SK-N-SH (cell line): ENCODE results near the gene IMMP1L. TPM values are rescaled to one million over a fixed set of nuclear protein-coding genes. Genes with fewer than 3 reads are reported as not detected.
"Not testable (repeated sequence)": the region's sequence is repeated elsewhere in the genome, so short reads cannot be mapped to it uniquely, and the experiment has no call there.

Experiments used
- CTCF ChIA-PET: fragments of 300-600, 350-600 bp; formaldehyde crosslinking; extraction: SDS; loops from one replicate; lab custom pipeline; 2021; lab: Yijun Ruan, JAX
- POLR2A ChIA-PET: fragments of 350-600 bp; sonication (Branson Sonifier 250); formaldehyde crosslinking; extraction: SDS; loops from one replicate; lab custom pipeline; 2020; ENCODE audit warnings: antibody characterized with exemption, inconsistent platforms; lab: Yijun Ruan, JAX
- DNase-seq: peaks from one replicate; pipeline ENCODE4 v3.0.0; 2012
- H2AFZ ChIP-seq: fragments of 200-600 bp; sonication (generic); 2 replicates; pipeline ENCODE4 v1.8.1; 2016; ENCODE audit warnings: antibody characterized with exemption, mild to moderate bottlenecking, low read depth
- H3F3A ChIP-seq: fragments of 200-600 bp; sonication (generic); replicated peaks from 2 replicates; pipeline ENCODE3; 2016; ENCODE audit warnings: antibody characterized with exemption, mild to moderate bottlenecking; ENCODE audit not compliant: insufficient read depth
- H3K27ac ChIP-seq, 2 experiments: fragments of 200-500 bp in 1 of 2; fragments of 200-600 bp in 1 of 2; sonication (Bioruptor generic) in 1 of 2; sonication (generic), shearing (Covaris generic) in 1 of 2; 2 replicates each; pipeline versions ENCODE4 v1.5.1 to v1.6.1; 2014 to 2016; ENCODE audit warnings: low read depth in 2 of 2, inconsistent platforms in 1 of 2, low read length in 1 of 2, mild to moderate bottlenecking in 1 of 2, mixed read lengths in 1 of 2
- H3K27me3 ChIP-seq: fragments of 200-600 bp; sonication (generic), shearing (Covaris generic); 2 replicates; pipeline ENCODE4 v1.6.1; 2016; ENCODE audit warnings: mixed run types; ENCODE audit not compliant: insufficient read depth
- H3K36me3 ChIP-seq, 2 experiments: fragments of 200-500 bp in 1 of 2; fragments of 200-600 bp in 1 of 2; sonication (Bioruptor generic) in 1 of 2; sonication (generic) in 1 of 2; replicated peaks in 1 of 2; 2 replicates each; pipeline versions ENCODE3 to v1.5.1; 2014 to 2016; ENCODE audit warnings: low read length in 1 of 2, mild to moderate bottlenecking in 1 of 2; ENCODE audit not compliant: insufficient read depth in 2 of 2, control insufficient read depth in 1 of 2
- H3K4me1 ChIP-seq, 2 experiments: fragments of 200-500 bp in 1 of 2; fragments of 200-600 bp in 1 of 2; sonication (Bioruptor generic) in 1 of 2; sonication (generic), shearing (Covaris generic) in 1 of 2; 2 replicates each; pipeline versions ENCODE4 v1.5.1 to v1.6.1; 2014 to 2016; ENCODE audit warnings: low read depth in 1 of 2, low read length in 1 of 2, mixed run types in 1 of 2; ENCODE audit not compliant: insufficient read depth in 2 of 2, control insufficient read depth in 1 of 2
- H3K4me2 ChIP-seq: fragments of 200-600 bp; sonication (generic), shearing (Covaris generic); 2 replicates; pipeline ENCODE4 v1.6.1; 2017; ENCODE audit warnings: mixed run types
- H3K4me3 ChIP-seq, 2 experiments: fragments of 200-500 bp in 1 of 2; fragments of 200-600 bp in 1 of 2; sonication (Bioruptor generic) in 1 of 2; sonication (generic), shearing (Covaris generic) in 1 of 2; 2 replicates each; pipeline versions ENCODE4 v1.5.1 to v1.8.1; 2014 to 2016; ENCODE audit warnings: low read depth in 2 of 2, inconsistent platforms in 1 of 2, low read length in 1 of 2, mild to moderate bottlenecking in 1 of 2, mixed read lengths in 1 of 2, moderate library complexity in 1 of 2
- H3K79me2 ChIP-seq: fragments of 200-600 bp; sonication (generic); 2 replicates; pipeline ENCODE4 v1.8.1; 2017; ENCODE audit warnings: mild to moderate bottlenecking; ENCODE audit not compliant: insufficient read depth
- H3K9ac ChIP-seq: fragments of 200-600 bp; sonication (generic); 2 replicates; pipeline ENCODE4 v1.6.1; 2017; ENCODE audit warnings: mixed run types
- H3K9me2 ChIP-seq: fragments of 200-600 bp; sonication (generic); 2 replicates; pipeline ENCODE4 v1.6.1; 2017; ENCODE audit warnings: mixed run types
- H3K9me3 ChIP-seq: fragments of 200-600 bp; sonication (generic); 2 replicates; pipeline ENCODE4 v1.6.1; 2017; ENCODE audit warnings: mixed run types, mild to moderate bottlenecking, moderate library complexity
- H4K20me1 ChIP-seq: fragments of 200-600 bp; sonication (generic); 2 replicates; pipeline ENCODE4 v1.6.1; 2017; ENCODE audit warnings: mild to moderate bottlenecking, mixed run types; ENCODE audit not compliant: insufficient read depth
- JUND ChIP-seq: IDR thresholded peaks from 2 replicates; pipeline ENCODE4 v1.4.0; 2012
- MAX ChIP-seq: IDR thresholded peaks from 2 replicates; pipeline ENCODE4 v1.4.0; 2012; ENCODE audit warnings: low read depth
- NRF1 ChIP-seq: IDR thresholded peaks from 2 replicates; pipeline ENCODE4 v1.6.1; 2012; ENCODE audit warnings: low read depth, mild to moderate bottlenecking, low read length
- POLR2AphosphoS5 ChIP-seq: IDR thresholded peaks from 2 replicates; pipeline ENCODE4 v1.6.1; 2012; ENCODE audit warnings: low read depth, low read length
- RCOR1 ChIP-seq: fragments of 150-350 bp; IDR thresholded peaks from 2 replicates; pipeline ENCODE4 v1.6.1; 2017; ENCODE audit warnings: antibody characterized with exemption, low read length
- REST ChIP-seq: IDR thresholded peaks from 2 replicates; pipeline ENCODE4 v1.6.1; 2012; ENCODE audit warnings: mild to moderate bottlenecking, low read depth, low read length, moderate library complexity
- RFX5 ChIP-seq: IDR thresholded peaks from 2 replicates; pipeline ENCODE4 v1.6.1; 2012; ENCODE audit warnings: mild to moderate bottlenecking, improper control_type of control experiment, low read length
- TEAD4 ChIP-seq: IDR thresholded peaks from 2 replicates; pipeline ENCODE4 v1.4.0; 2012; ENCODE audit warnings: mild to moderate bottlenecking, borderline replicate concordance; ENCODE audit not compliant: insufficient read depth
- USF1 ChIP-seq: IDR thresholded peaks from 2 replicates; pipeline ENCODE4 v1.4.0; 2012; ENCODE audit warnings: low read depth, borderline replicate concordance
- USF2 ChIP-seq: fragments of 150-350 bp; IDR thresholded peaks from 2 replicates; pipeline ENCODE4 v1.6.1; 2017; ENCODE audit warnings: antibody characterized with exemption, low read length, low read depth, borderline replicate concordance
- WGBS: methylation state at CpG from one replicate; pipeline ENCODE4 v1.1.6; 2017; ENCODE audit warnings: low lambda C conversion rate; 5-methylcytosine and 5-hydroxymethylcytosine counted together
- polyA plus RNA-seq, 3 experiments: library from polyadenylated mRNA; depleted of rRNA; stranded (reverse); fragments of >200 nt; gene quantifications; 2 replicates each; pipeline ENCODE4 v1.2.3, GENCODE V29; 2012

The IMMP1L gene
- polyA plus RNA-seq, 1 of the 3 experiments (the other 2 are of a cell fraction): 40.9 TPM

- peaks cover 10 to 15% of the 10 kb centered on the region in 2 experiments for H3K36me3 ChIP-seq
- no peak overlapping the region for H3K4me3 ChIP-seq
- H4K20me1 ChIP-seq: no peaks in the 10 kb centered on the region
- DNase-seq: no peak
- POLR2A ChIA-PET: no interaction called here
- H3K9me2 ChIP-seq: no peaks in the 10 kb centered on the region
- H3K9me3 ChIP-seq: no peaks in the 10 kb centered on the region
- CTCF ChIA-PET: no interaction called here
- TF ChIP-seq POLR2AphosphoS5 (no peak), USF2 (no peak), REST (no peak), JUND (no peak), NRF1 (no peak), MAX (no peak), USF1 (no peak), RCOR1 (no peak), RFX5 (no peak), TEAD4 (no peak)
- no peak overlapping the region for H3K4me2 ChIP-seq
- no peak overlapping the region for H2AFZ ChIP-seq
- no peak overlapping the region for H3K9ac ChIP-seq
- no peaks in the 10 kb centered on the region for H3K27me3 ChIP-seq
- no peaks in the 10 kb centered on the region for H3F3A ChIP-seq
- peaks cover 54% of the 10 kb centered on the region for H3K79me2 ChIP-seq
- H3K27ac ChIP-seq: no peak overlapping the region
- WGBS: 94% methylated on average over 3 of the region's 3 CpGs
- peaks cover 0 to 4% of the 10 kb centered on the region in 2 experiments; a peak in 1 of 4 replicates for H3K4me1 ChIP-seq
Measured at GRCh38 chr11:31499576-31500178, 9.7 kb downstream of the IMMP1L start.

- H3K27ac ChIP-seq, DNase-seq, H2AFZ ChIP-seq, H3K9me3 ChIP-seq, H3F3A ChIP-seq, H4K20me1 ChIP-seq, H3K27me3 ChIP-seq, POLR2A ChIA-PET, H3K9me2 ChIP-seq, CTCF ChIA-PET, H3K4me3 ChIP-seq, H3K9ac ChIP-seq, H3K4me1 ChIP-seq, H3K36me3 ChIP-seq, H3K4me2 ChIP-seq: not testable (repeated sequence)
- peaks cover 20% of the 10 kb centered on the region for H3K79me2 ChIP-seq
- 84% methylated on average over 4 of the region's 4 CpGs for WGBS
Measured at GRCh38 chr11:31493762-31494161, 15.7 kb downstream of the IMMP1L start.
